Testis (tissue), 2 donors: ENCODE data around the gene SEMA3B.

Experiments used
- POLR2A ChIP-seq: fragments of 450-650 bp; IDR thresholded peaks from one replicate; pipeline ENCODE4 v1.6.1; 2017; ENCODE audit warnings: antibody characterized with exemption, mild to moderate bottlenecking, moderate library complexity
- TF ChIP-seq, protein P1 (sequence below), 3 experiments: fragments of 450-650 bp in 2 of 3; fragments of 200-600 bp in 1 of 3; sonication (generic) in 1 of 3; IDR thresholded peaks; one replicate each; pipeline ENCODE4 v1.5.1; 2016 to 2019; ENCODE audit warnings: antibody characterized with exemption in 3 of 3, mild to moderate bottlenecking in 2 of 3, moderate library complexity in 1 of 3

DNA sequence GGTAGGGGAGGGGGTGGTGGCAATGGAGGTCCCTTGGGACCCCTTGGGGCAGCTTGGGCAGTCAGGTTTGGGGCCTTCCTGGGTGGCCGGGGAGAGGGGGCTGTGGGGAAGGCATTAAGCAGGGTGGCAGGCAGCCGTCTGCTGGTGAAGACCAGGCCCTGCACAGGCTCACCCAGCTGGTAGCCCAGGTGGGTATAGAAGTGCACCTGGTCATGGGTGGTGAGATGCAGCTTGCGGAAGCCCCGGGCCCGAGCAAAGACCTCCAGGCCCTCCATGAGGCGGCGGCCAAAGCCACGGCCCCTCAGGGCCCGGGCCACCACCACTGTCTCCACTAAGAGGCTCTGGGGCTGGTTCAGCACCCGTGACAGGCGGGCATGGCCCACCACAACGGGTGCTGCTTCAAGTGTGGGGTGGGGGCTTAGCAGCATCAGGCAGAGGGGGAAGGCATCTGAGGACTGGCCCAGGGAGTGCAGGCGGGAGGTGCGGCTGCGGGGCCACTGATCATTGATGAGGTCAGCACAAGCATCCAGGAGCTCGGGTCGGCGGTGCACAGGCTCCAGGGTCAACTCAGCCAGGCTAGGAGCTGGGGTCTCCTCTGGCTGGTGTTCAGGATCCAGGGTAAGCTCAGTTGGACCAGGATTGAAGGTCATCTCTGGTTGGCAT is 27.9 kb downstream of the SEMA3B start:
- TF ChIP-seq POLR2A, result no peak
- TF ChIP-seq, protein P1, sequence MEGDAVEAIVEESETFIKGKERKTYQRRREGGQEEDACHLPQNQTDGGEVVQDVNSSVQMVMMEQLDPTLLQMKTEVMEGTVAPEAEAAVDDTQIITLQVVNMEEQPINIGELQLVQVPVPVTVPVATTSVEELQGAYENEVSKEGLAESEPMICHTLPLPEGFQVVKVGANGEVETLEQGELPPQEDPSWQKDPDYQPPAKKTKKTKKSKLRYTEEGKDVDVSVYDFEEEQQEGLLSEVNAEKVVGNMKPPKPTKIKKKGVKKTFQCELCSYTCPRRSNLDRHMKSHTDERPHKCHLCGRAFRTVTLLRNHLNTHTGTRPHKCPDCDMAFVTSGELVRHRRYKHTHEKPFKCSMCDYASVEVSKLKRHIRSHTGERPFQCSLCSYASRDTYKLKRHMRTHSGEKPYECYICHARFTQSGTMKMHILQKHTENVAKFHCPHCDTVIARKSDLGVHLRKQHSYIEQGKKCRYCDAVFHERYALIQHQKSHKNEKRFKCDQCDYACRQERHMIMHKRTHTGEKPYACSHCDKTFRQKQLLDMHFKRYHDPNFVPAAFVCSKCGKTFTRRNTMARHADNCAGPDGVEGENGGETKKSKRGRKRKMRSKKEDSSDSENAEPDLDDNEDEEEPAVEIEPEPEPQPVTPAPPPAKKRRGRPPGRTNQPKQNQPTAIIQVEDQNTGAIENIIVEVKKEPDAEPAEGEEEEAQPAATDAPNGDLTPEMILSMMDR (IDR thresholded peaks at IDR 0.05), result no peak
